ENCODE data around the gene ALG12. TPM values are rescaled to one million over a fixed set of nuclear protein-coding genes. Genes with fewer than 3 reads are reported as not detected.

Gene ALG12
- total RNA-seq, 1 experiment from 2014 or later, result 25.4 TPM

- CTCF ChIA-PET, result interaction anchor here (3.3 kb wide), 1 partner anchor 36 kb away, joined by 16 read pairs; no protein-coding TSS in a partner anchor
- no TSS peak for BruUV-seq (replicated peaks)
- peaks cover 18% of the 10 kb centered on the region for H3K4me1 Mint-ChIP-seq (ENCODE audit: low read depth, unreplicated experiment)
- H3K9me3 Mint-ChIP-seq (ENCODE audit: low read depth, unreplicated experiment), result no peaks in the 10 kb centered on the region
- H3K27me3 Mint-ChIP-seq (ENCODE audit: unreplicated experiment), result no peaks in the 10 kb centered on the region
- H3K27ac Mint-ChIP-seq (ENCODE audit: unreplicated experiment), result peak overlapping the region; percentile 42
- TF ChIP-seq, protein P1, sequence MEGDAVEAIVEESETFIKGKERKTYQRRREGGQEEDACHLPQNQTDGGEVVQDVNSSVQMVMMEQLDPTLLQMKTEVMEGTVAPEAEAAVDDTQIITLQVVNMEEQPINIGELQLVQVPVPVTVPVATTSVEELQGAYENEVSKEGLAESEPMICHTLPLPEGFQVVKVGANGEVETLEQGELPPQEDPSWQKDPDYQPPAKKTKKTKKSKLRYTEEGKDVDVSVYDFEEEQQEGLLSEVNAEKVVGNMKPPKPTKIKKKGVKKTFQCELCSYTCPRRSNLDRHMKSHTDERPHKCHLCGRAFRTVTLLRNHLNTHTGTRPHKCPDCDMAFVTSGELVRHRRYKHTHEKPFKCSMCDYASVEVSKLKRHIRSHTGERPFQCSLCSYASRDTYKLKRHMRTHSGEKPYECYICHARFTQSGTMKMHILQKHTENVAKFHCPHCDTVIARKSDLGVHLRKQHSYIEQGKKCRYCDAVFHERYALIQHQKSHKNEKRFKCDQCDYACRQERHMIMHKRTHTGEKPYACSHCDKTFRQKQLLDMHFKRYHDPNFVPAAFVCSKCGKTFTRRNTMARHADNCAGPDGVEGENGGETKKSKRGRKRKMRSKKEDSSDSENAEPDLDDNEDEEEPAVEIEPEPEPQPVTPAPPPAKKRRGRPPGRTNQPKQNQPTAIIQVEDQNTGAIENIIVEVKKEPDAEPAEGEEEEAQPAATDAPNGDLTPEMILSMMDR (IDR thresholded peaks at IDR 0.05; ENCODE audit: unreplicated experiment), result no peak
- no peak for DNase-seq
- intact Hi-C loops (cut with micrococcal nuclease; ENCODE audit: unreplicated experiment), result no loop called here
- H3K4me3 Mint-ChIP-seq (ENCODE audit: low read depth, unreplicated experiment), result peak overlapping the region; percentile 32
- H3K36me3 Mint-ChIP-seq (ENCODE audit: insufficient read depth, unreplicated experiment), result peaks cover 83% of the 10 kb centered on the region
Measured at GRCh38 chr22:49966041-49966773, 48.0 kb upstream of the ALG12 start.

GRCh38 chr22:49965091-49966040, 47.1 kb upstream of the ALG12 start:
- Mint-ChIP-seq H3K4me1 (ENCODE audit: low read depth, unreplicated experiment) (peaks cover 18% of the 10 kb centered on the region), H3K27me3 (ENCODE audit: unreplicated experiment) (no peaks in the 10 kb centered on the region), H3K4me3 (ENCODE audit: low read depth, unreplicated experiment) (peak overlapping the region; percentile 93), H3K9me3 (ENCODE audit: low read depth, unreplicated experiment) (no peaks in the 10 kb centered on the region), H3K27ac (ENCODE audit: unreplicated experiment) (peak overlapping the region; percentile 90), H3K36me3 (ENCODE audit: insufficient read depth, unreplicated experiment) (peaks cover 79% of the 10 kb centered on the region)
- intact Hi-C loops (cut with micrococcal nuclease; ENCODE audit: unreplicated experiment), result no loop called here
- TF ChIP-seq, protein P1 (IDR thresholded peaks at IDR 0.05; ENCODE audit: unreplicated experiment), result no peak
- BruUV-seq (replicated peaks), result no TSS peak
- no peak for DNase-seq
- CTCF ChIA-PET, result no interaction called here

DNA sequence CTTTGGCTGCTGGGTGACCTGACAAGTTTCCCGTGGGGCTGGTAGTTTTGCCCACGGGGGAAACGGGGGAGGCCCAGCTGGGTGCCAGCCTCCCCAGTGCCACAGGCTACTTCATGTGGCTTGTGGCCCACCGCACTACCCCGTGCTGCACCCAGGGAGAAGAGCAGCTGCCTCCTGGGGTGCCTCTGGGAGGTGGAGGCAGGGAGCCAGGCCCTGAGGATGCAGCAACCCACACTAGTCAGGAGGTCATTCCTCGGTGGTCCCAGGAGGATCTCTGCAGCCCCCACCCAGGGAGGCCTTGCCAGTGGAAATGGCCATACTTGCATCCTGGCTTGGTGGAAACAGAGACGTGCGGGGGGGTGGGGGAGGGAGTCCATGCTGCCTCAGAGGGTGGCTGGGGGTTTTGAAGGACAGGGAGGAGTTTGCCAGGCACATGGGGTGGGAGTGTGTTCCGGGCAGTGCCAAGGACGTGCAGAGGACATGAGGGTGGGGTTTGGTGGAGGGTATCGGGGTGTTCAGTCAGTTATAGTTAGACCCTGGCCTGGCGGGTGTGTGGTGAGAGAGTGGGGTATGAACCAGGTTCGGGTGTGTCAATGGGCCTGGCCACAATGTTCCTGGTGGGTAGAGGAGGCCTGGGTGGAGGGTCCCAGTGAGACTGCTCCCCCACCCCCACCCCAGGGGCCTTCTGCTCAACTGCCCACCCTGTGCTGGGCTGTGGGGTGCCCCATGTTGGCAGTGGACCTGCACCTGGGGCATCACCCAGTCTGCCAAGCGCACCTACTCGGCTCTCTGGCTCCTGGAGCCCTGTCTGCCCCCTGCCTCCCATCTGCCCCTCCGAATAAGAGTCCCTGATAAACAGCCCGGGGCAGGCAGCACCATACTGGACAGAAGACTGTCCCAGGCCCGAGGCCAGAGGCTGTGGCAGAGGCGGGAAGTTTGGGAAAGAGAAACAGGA, 46.2 kb upstream of the ALG12 start:
- peak overlapping the region; percentile 90 for H3K27ac Mint-ChIP-seq (ENCODE audit: unreplicated experiment)

More for the DNA sequence above, 46.2 kb upstream of the ALG12 start:
- Mint-ChIP-seq H3K27me3 (ENCODE audit: unreplicated experiment) (no peaks in the 10 kb centered on the region), H3K9me3 (ENCODE audit: low read depth, unreplicated experiment) (no peaks in the 10 kb centered on the region), H3K4me3 (ENCODE audit: low read depth, unreplicated experiment) (peak overlapping the region; percentile 93), H3K36me3 (ENCODE audit: insufficient read depth, unreplicated experiment) (peaks cover 77% of the 10 kb centered on the region), H3K4me1 (ENCODE audit: low read depth, unreplicated experiment) (peaks cover 21% of the 10 kb centered on the region)
- intact Hi-C loops (cut with micrococcal nuclease; ENCODE audit: unreplicated experiment), result no loop called here
- TF ChIP-seq, protein P1 (IDR thresholded peaks at IDR 0.05; ENCODE audit: unreplicated experiment), result no peak
- CTCF ChIA-PET, result no interaction called here
- no peak for DNase-seq
- BruUV-seq (replicated peaks), result no TSS peak
